GF-D8 (cell line): ENCODE results near the gene CYP4F12.
A peak's percentile ranks its signal among the peaks of the same experiment; 100 is the strongest.

Experiments used
- DNase-seq: peaks from one replicate; lab custom pipeline; 2025; lab: John Stamatoyannopoulos, UW

Gene CYP4F12

GRCh38 chr19:15672580-15673175 is at the start of gene CYP4F12:
TSS of gene CYP4F12 (plus strand) at chr19:15673087. CDS start at chr19:15673530, 443 bp downstream.
- no peak for DNase-seq

- DNase-seq: no peak
These were observed 49.1 kb upstream of the CYP4F12 start for GRCh38 chr19:15623711-15624318.

GRCh38 chr19:15628236-15629002 is 44.5 kb upstream of the CYP4F12 start:
- DNase-seq: no peak

GRCh38 chr19:15629003-15629880 is 43.6 kb upstream of the CYP4F12 start:
- peak; percentile 11 for DNase-seq

- DNase-seq: no peak
These were observed 41.1 kb upstream of the CYP4F12 start for GRCh38 chr19:15631817-15632216.

- DNase-seq: peak; percentile 63
These were observed 39.6 kb upstream of the CYP4F12 start for GRCh38 chr19:15633082-15633835.

GRCh38 chr19:15634105-15634504 is 38.8 kb upstream of the CYP4F12 start:
- no peak for DNase-seq

GRCh38 chr19:15635016-15635805 is 37.7 kb upstream of the CYP4F12 start:
- DNase-seq: no peak

GRCh38 chr19:15636026-15636425 is 36.9 kb upstream of the CYP4F12 start:
- no peak for DNase-seq

- DNase-seq: no peak
These were observed 33.3 kb upstream of the CYP4F12 start for GRCh38 chr19:15639596-15639995.

- DNase-seq: peak; percentile 29
These were observed 32.5 kb upstream of the CYP4F12 start, which contains the start of gene CYP4F3 for GRCh38 chr19:15640294-15640903. TSS of gene CYP4F3 (plus strand) at chr19:15640897. CDS start at chr19:15641416, 519 bp downstream.

- no peak for DNase-seq
These were observed 31.8 kb upstream of the CYP4F12 start for GRCh38 chr19:15640904-15641597.

- peak; percentile 83 for DNase-seq
These were observed 30.9 kb upstream of the CYP4F12 start for GRCh38 chr19:15641901-15642491.

- no peak for DNase-seq
These were observed 30.1 kb upstream of the CYP4F12 start for GRCh38 chr19:15642807-15643206.

GRCh38 chr19:15643387-15643786 is 29.5 kb upstream of the CYP4F12 start:
- DNase-seq: no peak

GRCh38 chr19:15644066-15644741 is 28.7 kb upstream of the CYP4F12 start:
- no peak for DNase-seq

- DNase-seq: no peak
These were observed 28.1 kb upstream of the CYP4F12 start for GRCh38 chr19:15644816-15645215.

GRCh38 chr19:15649526-15649925 is 23.4 kb upstream of the CYP4F12 start:
- no peak for DNase-seq
